ENCODE data around the gene SPACA6. TPM values are rescaled to one million over a fixed set of nuclear protein-coding genes. Genes with fewer than 3 reads are reported as not detected.

Gene SPACA6
- total RNA-seq, 1 experiment from 2014 or later, result 3.6 TPM

DNA sequence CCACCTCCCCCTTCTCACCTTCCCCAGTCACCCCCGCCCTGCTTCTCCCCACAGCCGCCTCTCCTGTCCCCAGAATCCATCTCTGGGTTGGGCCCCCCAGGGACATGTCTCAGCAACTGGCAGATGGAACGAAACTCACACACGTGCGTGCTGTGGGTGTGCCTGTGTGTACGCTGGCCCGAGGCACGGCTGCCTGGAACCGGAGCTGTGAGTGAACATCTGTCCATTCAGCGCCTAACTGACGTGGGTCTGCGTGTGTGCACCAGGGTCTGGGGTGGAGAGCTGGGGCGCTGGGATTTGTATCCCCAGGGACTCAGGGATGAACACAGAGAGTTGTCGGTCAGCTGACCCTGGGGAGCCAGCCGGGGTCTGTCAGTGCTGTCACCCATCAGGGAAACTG, 31.4 kb downstream of the SPACA6 start:
- no peaks in the 10 kb centered on the region for H3K4me1 Mint-ChIP-seq (ENCODE audit: low read depth, unreplicated experiment)
- POLR2A ChIA-PET, result interaction anchor here (0.6 kb wide), 1 partner anchor 385 kb away, joined by 3 read pairs; no protein-coding TSS in a partner anchor
- DNase-seq, result no peak
- peaks cover 26% of the 10 kb centered on the region for H3K9me3 Mint-ChIP-seq (ENCODE audit: unreplicated experiment)
- no peak overlapping the region for H3K4me3 Mint-ChIP-seq (ENCODE audit: unreplicated experiment)
- no peaks in the 10 kb centered on the region for H3K36me3 ChIP-seq (ENCODE audit: control insufficient read depth, insufficient read depth, low read length)
- H3K4me1 ChIP-seq, result no peaks in the 10 kb centered on the region
- no peaks in the 10 kb centered on the region for H3K27me3 ChIP-seq (replicated peaks; ENCODE audit: control insufficient read depth, insufficient read depth, low read length)
- TF ChIP-seq, protein P1, sequence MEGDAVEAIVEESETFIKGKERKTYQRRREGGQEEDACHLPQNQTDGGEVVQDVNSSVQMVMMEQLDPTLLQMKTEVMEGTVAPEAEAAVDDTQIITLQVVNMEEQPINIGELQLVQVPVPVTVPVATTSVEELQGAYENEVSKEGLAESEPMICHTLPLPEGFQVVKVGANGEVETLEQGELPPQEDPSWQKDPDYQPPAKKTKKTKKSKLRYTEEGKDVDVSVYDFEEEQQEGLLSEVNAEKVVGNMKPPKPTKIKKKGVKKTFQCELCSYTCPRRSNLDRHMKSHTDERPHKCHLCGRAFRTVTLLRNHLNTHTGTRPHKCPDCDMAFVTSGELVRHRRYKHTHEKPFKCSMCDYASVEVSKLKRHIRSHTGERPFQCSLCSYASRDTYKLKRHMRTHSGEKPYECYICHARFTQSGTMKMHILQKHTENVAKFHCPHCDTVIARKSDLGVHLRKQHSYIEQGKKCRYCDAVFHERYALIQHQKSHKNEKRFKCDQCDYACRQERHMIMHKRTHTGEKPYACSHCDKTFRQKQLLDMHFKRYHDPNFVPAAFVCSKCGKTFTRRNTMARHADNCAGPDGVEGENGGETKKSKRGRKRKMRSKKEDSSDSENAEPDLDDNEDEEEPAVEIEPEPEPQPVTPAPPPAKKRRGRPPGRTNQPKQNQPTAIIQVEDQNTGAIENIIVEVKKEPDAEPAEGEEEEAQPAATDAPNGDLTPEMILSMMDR (IDR thresholded peaks at IDR 0.05; ENCODE audit: insufficient read depth in 1 of 2, low read depth in 1 of 2, low read length in 1 of 2, severe bottlenecking in 1 of 2, unreplicated experiment in 1 of 2), result no peak
- intact Hi-C loops (cut with micrococcal nuclease; ENCODE audit: unreplicated experiment), result no loop called here
- no peak overlapping the region for H3K4me3 ChIP-seq (ENCODE audit: low read depth, low read length)
- H3K27me3 Mint-ChIP-seq (ENCODE audit: insufficient read depth, unreplicated experiment), result peaks cover 6% of the 10 kb centered on the region
- no peaks in the 10 kb centered on the region for H3K36me3 Mint-ChIP-seq (ENCODE audit: insufficient read depth, unreplicated experiment)
- no peaks in the 10 kb centered on the region; the same call in 1 of the 2 replicates for H3K9me3 ChIP-seq
- H3K27ac Mint-ChIP-seq (ENCODE audit: unreplicated experiment), result no peak overlapping the region
- BruUV-seq (replicated peaks), result no TSS peak
- CTCF ChIA-PET, result no interaction called here

DNA sequence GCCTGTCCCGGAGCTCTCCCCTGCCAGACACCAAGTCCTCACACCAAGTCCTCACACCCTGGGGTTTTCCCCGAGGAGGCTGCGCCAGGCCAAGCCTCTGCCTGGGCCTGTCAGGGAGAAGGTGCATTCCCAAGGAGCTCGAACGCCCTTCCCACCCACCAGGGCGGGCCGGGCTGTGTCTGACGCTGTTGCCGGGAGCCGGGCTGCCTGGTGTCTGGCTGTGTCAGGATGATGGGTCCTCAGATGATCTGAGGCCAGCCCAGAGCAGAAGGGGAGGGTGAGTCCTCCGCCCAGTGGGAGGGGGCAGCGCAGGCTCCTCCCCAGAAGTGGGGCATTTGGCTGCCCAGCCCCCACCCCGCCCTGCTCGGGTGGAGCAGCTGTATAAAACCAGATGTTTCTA, 32.9 kb downstream of the SPACA6 start:
- no TSS peak for BruUV-seq (replicated peaks)
- H3K27me3 Mint-ChIP-seq (ENCODE audit: insufficient read depth, unreplicated experiment), result peaks cover 6% of the 10 kb centered on the region
- CTCF ChIA-PET, result no interaction called here
- peaks cover 6% of the 10 kb centered on the region; the same call in 1 of the 2 replicates for H3K9me3 ChIP-seq
- H3K36me3 Mint-ChIP-seq (ENCODE audit: insufficient read depth, unreplicated experiment), result no peaks in the 10 kb centered on the region
- H3K4me1 Mint-ChIP-seq (ENCODE audit: low read depth, unreplicated experiment), result no peaks in the 10 kb centered on the region
- no peaks in the 10 kb centered on the region for H3K4me1 ChIP-seq
- no peak overlapping the region for H3K27ac Mint-ChIP-seq (ENCODE audit: unreplicated experiment)
- intact Hi-C loops (cut with micrococcal nuclease; ENCODE audit: unreplicated experiment), result no loop called here
- POLR2A ChIA-PET, result no interaction called here
- no peaks in the 10 kb centered on the region for H3K36me3 ChIP-seq (ENCODE audit: control insufficient read depth, insufficient read depth, low read length)
- no peaks in the 10 kb centered on the region for H3K27me3 ChIP-seq (replicated peaks; ENCODE audit: control insufficient read depth, insufficient read depth, low read length)
- no peak for DNase-seq
- peaks cover 34% of the 10 kb centered on the region for H3K9me3 Mint-ChIP-seq (ENCODE audit: unreplicated experiment)
- no peak overlapping the region for H3K4me3 Mint-ChIP-seq (ENCODE audit: unreplicated experiment)
- TF ChIP-seq, protein P1 (IDR thresholded peaks at IDR 0.05; ENCODE audit: insufficient read depth in 1 of 2, low read depth in 1 of 2, low read length in 1 of 2, severe bottlenecking in 1 of 2, unreplicated experiment in 1 of 2), result no peak
- no peak overlapping the region for H3K4me3 ChIP-seq (ENCODE audit: low read depth, low read length)

DNA sequence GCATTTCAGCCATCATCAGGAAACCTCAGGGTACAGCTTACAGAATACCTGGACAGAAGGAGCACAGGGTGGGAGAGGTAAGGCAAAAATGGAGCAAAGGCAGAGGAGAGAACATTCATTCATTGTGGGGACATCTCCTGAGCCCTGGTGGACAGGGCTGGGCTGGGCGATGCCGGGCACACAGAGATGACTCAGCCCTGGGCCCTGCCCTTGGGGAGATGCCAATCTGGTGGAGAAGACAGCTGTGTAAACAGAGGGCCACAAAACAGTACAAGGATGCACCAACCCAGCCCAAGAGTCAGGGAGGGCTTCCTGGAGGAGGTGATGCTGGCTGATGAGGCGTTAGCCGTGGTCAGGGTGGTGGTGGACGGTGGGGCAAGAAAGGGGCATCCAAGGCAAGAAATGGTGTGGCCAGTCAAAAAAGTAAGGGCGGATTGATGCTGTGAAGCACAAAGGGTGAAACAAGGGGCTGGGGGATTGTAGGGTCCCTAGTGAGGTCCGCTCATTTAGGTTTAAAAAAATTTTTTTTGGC, 34.3 kb downstream of the SPACA6 start:
- no peaks in the 10 kb centered on the region for H3K4me1 ChIP-seq
- no peak for DNase-seq
- peaks cover 6% of the 10 kb centered on the region for H3K27me3 Mint-ChIP-seq (ENCODE audit: insufficient read depth, unreplicated experiment)
- H3K27ac Mint-ChIP-seq (ENCODE audit: unreplicated experiment), result no peak overlapping the region
- CTCF ChIA-PET, result no interaction called here
- BruUV-seq (replicated peaks), result no TSS peak
- no peak overlapping the region for H3K4me3 Mint-ChIP-seq (ENCODE audit: unreplicated experiment)
- no peak overlapping the region for H3K4me3 ChIP-seq (ENCODE audit: low read depth, low read length)
- no peaks in the 10 kb centered on the region for H3K36me3 Mint-ChIP-seq (ENCODE audit: insufficient read depth, unreplicated experiment)
- H3K27me3 ChIP-seq (replicated peaks; ENCODE audit: control insufficient read depth, insufficient read depth, low read length), result no peaks in the 10 kb centered on the region
- POLR2A ChIA-PET, result no interaction called here
- intact Hi-C loops (cut with micrococcal nuclease; ENCODE audit: unreplicated experiment), result no loop called here
- H3K4me1 Mint-ChIP-seq (ENCODE audit: low read depth, unreplicated experiment), result no peaks in the 10 kb centered on the region
- TF ChIP-seq, protein P1 (IDR thresholded peaks at IDR 0.05; ENCODE audit: insufficient read depth in 1 of 2, low read depth in 1 of 2, low read length in 1 of 2, severe bottlenecking in 1 of 2, unreplicated experiment in 1 of 2), result no peak
- H3K9me3 Mint-ChIP-seq (ENCODE audit: unreplicated experiment), result peaks cover 45% of the 10 kb centered on the region
- no peaks in the 10 kb centered on the region for H3K36me3 ChIP-seq (ENCODE audit: control insufficient read depth, insufficient read depth, low read length)
- peaks cover 11% of the 10 kb centered on the region for H3K9me3 ChIP-seq
